Measurements from ENCODE around the gene EXOC4. TPM values are rescaled to one million over a fixed set of nuclear protein-coding genes. Genes with fewer than 3 reads are reported as not detected.

Gene EXOC4
- total and polyA plus RNA-seq, 2 of the 13 experiments (the other 11 are each of a cell fraction or from before 2014, with no cell fraction given) = 22.5 to 39.0 TPM

DNA sequence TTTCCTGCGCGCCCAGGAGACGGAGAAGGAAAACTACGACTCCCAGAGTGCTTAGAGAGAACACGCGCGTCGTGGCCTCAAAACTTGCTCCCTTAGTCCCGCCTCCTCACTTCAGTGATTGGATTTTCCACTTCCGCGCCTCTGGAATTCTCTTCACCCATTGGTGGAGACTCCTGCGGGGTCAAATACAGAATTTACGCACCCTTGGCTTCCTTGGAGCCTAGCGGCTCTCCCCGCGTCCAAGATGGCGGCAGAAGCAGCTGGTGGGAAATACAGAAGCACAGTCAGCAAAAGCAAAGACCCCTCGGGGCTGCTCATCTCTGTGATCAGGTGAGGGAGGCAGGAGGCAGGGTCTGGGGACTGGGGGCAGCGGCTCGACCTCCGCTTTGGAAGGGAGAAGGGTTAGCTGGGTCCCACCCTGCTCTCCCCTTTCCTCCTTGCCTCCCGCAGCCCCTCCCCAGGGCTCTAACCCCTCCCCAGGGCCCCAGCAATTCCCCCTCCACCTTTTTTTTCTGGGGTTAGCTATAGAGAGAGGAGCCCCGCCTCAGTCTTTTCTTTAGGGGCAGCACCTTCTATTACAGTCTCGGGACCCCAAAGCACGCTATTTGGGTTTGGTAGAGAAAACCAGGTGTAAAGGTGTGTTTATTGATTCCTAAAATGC lies at the start of gene EXOC4 (continued):
- TF ChIP-seq, protein P1, sequence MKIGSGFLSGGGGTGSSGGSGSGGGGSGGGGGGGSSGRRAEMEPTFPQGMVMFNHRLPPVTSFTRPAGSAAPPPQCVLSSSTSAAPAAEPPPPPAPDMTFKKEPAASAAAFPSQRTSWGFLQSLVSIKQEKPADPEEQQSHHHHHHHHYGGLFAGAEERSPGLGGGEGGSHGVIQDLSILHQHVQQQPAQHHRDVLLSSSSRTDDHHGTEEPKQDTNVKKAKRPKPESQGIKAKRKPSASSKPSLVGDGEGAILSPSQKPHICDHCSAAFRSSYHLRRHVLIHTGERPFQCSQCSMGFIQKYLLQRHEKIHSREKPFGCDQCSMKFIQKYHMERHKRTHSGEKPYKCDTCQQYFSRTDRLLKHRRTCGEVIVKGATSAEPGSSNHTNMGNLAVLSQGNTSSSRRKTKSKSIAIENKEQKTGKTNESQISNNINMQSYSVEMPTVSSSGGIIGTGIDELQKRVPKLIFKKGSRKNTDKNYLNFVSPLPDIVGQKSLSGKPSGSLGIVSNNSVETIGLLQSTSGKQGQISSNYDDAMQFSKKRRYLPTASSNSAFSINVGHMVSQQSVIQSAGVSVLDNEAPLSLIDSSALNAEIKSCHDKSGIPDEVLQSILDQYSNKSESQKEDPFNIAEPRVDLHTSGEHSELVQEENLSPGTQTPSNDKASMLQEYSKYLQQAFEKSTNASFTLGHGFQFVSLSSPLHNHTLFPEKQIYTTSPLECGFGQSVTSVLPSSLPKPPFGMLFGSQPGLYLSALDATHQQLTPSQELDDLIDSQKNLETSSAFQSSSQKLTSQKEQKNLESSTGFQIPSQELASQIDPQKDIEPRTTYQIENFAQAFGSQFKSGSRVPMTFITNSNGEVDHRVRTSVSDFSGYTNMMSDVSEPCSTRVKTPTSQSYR (CRISPR knock-in tag; IDR thresholded peaks at IDR 0.05; ENCODE audit: borderline replicate concordance) = no peak
- TF ChIP-seq TP53 (CRISPR knock-in tag; conservative IDR thresholded peaks at IDR 0.05) = no peak
- TF ChIP-seq, protein P2, sequence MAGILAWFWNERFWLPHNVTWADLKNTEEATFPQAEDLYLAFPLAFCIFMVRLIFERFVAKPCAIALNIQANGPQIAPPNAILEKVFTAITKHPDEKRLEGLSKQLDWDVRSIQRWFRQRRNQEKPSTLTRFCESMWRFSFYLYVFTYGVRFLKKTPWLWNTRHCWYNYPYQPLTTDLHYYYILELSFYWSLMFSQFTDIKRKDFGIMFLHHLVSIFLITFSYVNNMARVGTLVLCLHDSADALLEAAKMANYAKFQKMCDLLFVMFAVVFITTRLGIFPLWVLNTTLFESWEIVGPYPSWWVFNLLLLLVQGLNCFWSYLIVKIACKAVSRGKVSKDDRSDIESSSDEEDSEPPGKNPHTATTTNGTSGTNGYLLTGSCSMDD (CRISPR knock-in tag; IDR thresholded peaks at IDR 0.05) = no peak
- TF ChIP-seq ZNF557 (CRISPR knock-in tag; IDR thresholded peaks at IDR 0.05) = no peak
- no peak for TF ChIP-seq ZNF615 (CRISPR knock-in tag; IDR thresholded peaks at IDR 0.05; ENCODE audit: borderline replicate concordance)
- TF ChIP-seq ATRX (CRISPR knock-in tag; IDR thresholded peaks at IDR 0.05; ENCODE audit: borderline replicate concordance) = no peak
- TF ChIP-seq JUN (CRISPR knock-in tag; IDR thresholded peaks at IDR 0.05) = no peak
- TF ChIP-seq KLF6 (CRISPR knock-in tag; IDR thresholded peaks at IDR 0.05) = no peak
- peak; percentile 48; the same call in 1 of the 2 replicates for TF ChIP-seq ZNF598 (CRISPR knock-in tag; IDR thresholded peaks at IDR 0.05; ENCODE audit: borderline replicate concordance)
- TF ChIP-seq ZKSCAN5 (CRISPR knock-in tag; IDR thresholded peaks at IDR 0.05) = no peak
- no peak for TF ChIP-seq DNMT1 (CRISPR knock-in tag; IDR thresholded peaks at IDR 0.05)
- TF ChIP-seq ZBTB39 (CRISPR knock-in tag; IDR thresholded peaks at IDR 0.05) = no peak
- TF ChIP-seq TEAD2 (CRISPR knock-in tag; IDR thresholded peaks at IDR 0.05) = no peak
- TF ChIP-seq NR3C1 (CRISPR knock-in tag; IDR thresholded peaks at IDR 0.05) = no peak
- TF ChIP-seq ZMYM2 (CRISPR knock-in tag; IDR thresholded peaks at IDR 0.05) = no peak
- peak; percentile 32; the same call in 1 of the 2 replicates for TF ChIP-seq ZNF644 (CRISPR knock-in tag; IDR thresholded peaks at IDR 0.05; ENCODE audit: low read depth)
- TF ChIP-seq ZNF883 (CRISPR knock-in tag; IDR thresholded peaks at IDR 0.05; ENCODE audit: not compliant biosample characterization) = no peak
- 0 out of 2 replicates have a peak, but pooled peaks have one; percentile 29 for TF ChIP-seq ZNF225 (CRISPR knock-in tag; IDR thresholded peaks at IDR 0.05)
- TF ChIP-seq ZNF296 (CRISPR knock-in tag; conservative IDR thresholded peaks at IDR 0.05) = no peak
- TF ChIP-seq, protein P3, sequence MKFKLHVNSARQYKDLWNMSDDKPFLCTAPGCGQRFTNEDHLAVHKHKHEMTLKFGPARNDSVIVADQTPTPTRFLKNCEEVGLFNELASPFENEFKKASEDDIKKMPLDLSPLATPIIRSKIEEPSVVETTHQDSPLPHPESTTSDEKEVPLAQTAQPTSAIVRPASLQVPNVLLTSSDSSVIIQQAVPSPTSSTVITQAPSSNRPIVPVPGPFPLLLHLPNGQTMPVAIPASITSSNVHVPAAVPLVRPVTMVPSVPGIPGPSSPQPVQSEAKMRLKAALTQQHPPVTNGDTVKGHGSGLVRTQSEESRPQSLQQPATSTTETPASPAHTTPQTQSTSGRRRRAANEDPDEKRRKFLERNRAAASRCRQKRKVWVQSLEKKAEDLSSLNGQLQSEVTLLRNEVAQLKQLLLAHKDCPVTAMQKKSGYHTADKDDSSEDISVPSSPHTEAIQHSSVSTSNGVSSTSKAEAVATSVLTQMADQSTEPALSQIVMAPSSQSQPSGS (CRISPR knock-in tag; IDR thresholded peaks at IDR 0.05) = no peak
- TF ChIP-seq GMEB2 (CRISPR knock-in tag; IDR thresholded peaks at IDR 0.05; ENCODE audit: low read depth) = peak; percentile 80
- no peak for TF ChIP-seq SKI (IDR thresholded peaks at IDR 0.05; ENCODE audit: partially characterized antibody)
- peak; percentile 66 for TF ChIP-seq ZMYM4 (CRISPR knock-in tag; IDR thresholded peaks at IDR 0.05)

All from HepG2 (cell line).